Measurements from ENCODE around the gene CCDC137.

The CCDC137 gene

GRCh38 chr17:81683584-81684441, 17.3 kb downstream of the CCDC137 start, which contains the start of the genes ARL16 and HGS:
TSS of gene ARL16 (minus strand) at chr17:81683797. CDS start at chr17:81683753, 44 bp downstream.
TSS of gene HGS (plus strand) at chr17:81684011. CDS start at chr17:81684067, 56 bp downstream.
- peak; percentile 98 for DNase-seq

GRCh38 chr17:81684442-81684911, 17.9 kb downstream of the CCDC137 start:
- DNase-seq = no peak

GRCh38 chr17:81685108-81685507, 18.6 kb downstream of the CCDC137 start:
- no peak for DNase-seq

- DNase-seq = no peak
Measured at GRCh38 chr17:81686614-81687013, 20.1 kb downstream of the CCDC137 start.

- DNase-seq = peak; percentile 96
Measured at GRCh38 chr17:81687770-81688541, 21.4 kb downstream of the CCDC137 start.

DNA sequence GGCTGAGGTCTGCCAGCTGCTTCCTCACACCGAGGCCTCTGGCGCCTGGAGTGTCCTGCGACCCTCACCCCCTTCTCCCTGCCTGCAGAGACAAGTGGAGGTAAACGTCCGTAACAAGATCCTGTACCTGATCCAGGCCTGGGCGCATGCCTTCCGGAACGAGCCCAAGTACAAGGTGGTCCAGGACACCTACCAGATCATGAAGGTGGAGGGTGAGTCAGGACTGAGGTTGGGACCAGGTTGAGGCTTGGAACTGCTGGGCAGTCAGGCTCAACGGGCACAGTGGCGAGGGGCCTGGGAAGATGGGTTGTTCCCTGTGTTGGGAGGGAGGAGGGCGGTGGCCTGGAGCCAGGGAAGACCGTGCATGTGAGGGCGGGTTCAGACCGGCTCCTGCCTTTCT, 22.1 kb downstream of the CCDC137 start:
- no peak for DNase-seq

DNA sequence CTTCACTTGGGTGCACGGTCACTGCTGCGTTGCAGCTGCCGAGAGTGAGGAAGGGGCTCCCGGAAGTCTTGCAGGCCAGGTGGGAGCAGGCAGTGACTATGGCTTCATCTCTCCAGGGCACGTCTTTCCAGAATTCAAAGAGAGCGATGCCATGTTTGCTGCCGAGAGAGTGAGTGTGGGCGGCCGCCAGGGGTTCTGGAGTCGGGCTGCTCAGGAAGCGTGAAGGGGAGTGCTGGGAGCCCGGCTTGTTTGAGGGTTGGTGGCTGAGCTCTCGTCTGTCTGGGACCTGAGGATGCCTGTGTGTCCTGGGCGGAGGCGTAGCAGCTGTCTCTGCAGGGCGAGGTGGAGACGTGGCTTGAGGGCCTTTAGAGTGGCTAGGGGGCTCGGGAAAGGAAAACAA, 23.5 kb downstream of the CCDC137 start:
- DNase-seq = no peak

DNA sequence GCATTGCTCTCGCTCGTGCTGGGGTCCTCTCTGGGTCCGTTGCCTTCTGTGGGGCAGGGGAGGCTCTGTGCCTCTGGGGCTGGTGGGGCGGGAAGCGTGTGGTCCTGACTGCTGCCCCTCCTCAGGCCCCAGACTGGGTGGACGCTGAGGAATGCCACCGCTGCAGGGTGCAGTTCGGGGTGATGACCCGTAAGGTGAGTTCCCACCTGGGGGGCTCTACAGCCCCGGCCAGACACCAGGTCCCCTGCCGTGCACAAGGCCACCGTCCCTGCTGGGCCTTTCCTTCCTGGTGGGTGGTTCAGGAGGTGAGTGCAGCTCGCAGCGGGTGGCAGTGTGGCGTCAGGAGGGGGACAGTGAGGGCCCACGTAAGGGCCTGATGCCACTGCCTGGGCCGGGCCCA, 24.0 kb downstream of the CCDC137 start:
- no peak for DNase-seq

DNA sequence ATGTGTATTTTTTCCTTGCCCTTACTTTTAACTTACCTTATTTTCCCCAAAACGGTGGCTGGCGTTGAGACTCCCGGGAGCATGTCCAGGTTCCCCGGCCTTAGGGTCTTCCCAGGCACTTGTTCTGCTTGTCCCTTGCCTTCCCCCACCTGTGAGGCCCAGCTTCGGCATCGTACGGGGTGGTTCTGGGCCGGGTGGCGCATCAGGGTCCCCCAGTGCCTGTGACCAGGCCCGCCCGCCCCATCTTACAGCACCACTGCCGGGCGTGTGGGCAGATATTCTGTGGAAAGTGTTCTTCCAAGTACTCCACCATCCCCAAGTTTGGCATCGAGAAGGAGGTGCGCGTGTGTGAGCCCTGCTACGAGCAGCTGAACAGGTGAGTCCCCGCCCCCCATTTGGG, 24.7 kb downstream of the CCDC137 start:
- DNase-seq = no peak

- no peak for DNase-seq
Measured at GRCh38 chr17:81691608-81692007, 25.1 kb downstream of the CCDC137 start.

DNA sequence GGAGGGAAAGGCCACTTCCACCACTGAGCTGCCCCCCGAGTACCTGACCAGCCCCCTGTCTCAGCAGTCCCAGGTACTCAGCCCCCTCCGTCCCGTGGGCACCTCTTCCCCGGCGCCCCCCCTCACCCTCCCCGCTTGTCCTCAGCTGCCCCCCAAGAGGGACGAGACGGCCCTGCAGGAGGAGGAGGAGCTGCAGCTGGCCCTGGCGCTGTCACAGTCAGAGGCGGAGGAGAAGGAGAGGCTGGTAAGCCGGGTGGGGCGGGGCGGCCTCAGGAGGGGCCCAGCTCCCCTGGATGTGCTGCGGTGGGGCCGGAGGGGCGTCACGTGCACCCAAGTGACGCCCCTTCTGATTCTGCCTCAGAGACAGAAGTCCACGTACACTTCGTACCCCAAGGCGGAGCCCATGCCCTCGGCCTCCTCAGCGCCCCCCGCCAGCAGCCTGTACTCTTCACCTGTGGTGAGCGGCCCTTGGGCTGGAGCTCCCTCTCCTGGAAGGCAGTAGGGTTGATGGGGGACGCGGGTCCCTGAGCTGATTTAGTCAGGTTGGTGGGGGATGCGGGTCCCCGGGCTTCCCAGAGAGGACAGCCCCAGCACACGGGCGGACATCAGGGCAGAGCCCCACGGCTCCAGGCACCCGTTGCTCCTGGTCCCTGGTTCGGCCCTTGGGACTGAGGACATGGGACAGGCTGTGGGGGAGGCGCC, 27.1 kb downstream of the CCDC137 start:
- no peak for DNase-seq

- DNase-seq = no peak
Measured at GRCh38 chr17:81694810-81695209, 28.3 kb downstream of the CCDC137 start.

DNA sequence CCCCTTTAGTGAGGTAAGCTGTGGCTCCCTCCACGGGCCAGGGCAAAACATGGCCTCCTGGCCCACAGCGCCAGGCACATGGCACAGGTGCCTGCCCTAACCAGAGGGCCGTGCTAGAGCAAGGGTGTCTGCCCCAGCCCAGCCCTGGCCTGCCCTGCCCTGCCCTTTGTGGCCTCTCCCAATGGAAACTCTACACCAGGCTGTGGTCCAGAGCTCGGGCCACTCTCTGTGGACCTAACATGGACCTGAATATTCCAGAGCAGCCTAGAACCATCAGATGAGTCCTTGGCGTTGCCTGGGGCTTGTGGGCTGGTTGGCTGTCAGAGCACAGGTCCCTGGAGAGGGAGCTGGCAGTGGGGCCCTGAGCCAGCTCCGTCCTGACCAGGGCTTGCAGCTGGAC, 28.7 kb downstream of the CCDC137 start:
- no peak for DNase-seq

DNA sequence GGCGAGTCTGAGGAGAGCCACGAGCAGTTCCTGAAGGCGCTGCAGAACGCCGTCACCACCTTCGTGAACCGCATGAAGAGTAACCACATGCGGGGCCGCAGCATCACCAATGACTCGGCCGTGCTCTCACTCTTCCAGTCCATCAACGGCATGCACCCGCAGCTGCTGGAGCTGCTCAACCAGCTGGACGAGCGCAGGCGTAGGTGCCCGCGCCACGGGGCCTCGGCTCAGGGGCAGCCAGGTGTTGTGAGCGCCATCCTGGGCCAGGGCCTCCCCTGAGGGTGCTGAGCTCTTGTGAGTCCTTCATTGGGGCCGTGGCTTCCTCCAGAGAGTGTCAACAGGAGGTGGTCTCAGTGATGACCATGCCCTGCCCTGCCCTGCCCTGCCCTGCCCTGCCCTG, 29.3 kb downstream of the CCDC137 start:
- DNase-seq = no peak

DNA sequence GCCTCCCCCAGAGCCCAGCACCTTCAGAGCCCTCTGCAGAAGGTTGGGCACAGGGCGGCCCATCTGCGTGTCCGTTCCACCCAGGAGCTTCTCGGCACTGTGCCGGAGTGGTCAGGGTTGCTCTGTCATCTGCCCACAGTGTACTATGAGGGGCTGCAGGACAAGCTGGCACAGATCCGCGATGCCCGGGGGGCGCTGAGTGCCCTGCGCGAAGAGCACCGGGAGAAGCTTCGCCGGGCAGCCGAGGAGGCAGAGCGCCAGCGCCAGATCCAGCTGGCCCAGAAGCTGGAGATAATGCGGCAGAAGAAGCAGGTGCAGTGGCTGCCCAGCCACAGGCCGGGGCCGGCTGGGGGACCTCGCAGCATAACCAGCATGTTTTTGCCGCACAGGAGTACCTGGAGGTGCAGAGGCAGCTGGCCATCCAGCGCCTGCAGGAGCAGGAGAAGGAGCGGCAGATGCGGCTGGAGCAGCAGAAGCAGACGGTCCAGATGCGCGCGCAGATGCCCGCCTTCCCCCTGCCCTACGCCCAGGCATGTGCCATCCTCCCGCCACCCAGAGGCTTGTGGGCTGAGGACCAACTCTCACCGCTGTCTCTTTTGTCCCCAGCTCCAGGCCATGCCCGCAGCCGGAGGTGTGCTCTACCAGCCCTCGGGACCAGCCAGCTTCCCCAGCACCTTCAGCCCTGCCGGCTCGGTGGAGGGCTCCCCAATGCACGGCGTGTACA, 29.8 kb downstream of the CCDC137 start:
- no peak for DNase-seq

DNA sequence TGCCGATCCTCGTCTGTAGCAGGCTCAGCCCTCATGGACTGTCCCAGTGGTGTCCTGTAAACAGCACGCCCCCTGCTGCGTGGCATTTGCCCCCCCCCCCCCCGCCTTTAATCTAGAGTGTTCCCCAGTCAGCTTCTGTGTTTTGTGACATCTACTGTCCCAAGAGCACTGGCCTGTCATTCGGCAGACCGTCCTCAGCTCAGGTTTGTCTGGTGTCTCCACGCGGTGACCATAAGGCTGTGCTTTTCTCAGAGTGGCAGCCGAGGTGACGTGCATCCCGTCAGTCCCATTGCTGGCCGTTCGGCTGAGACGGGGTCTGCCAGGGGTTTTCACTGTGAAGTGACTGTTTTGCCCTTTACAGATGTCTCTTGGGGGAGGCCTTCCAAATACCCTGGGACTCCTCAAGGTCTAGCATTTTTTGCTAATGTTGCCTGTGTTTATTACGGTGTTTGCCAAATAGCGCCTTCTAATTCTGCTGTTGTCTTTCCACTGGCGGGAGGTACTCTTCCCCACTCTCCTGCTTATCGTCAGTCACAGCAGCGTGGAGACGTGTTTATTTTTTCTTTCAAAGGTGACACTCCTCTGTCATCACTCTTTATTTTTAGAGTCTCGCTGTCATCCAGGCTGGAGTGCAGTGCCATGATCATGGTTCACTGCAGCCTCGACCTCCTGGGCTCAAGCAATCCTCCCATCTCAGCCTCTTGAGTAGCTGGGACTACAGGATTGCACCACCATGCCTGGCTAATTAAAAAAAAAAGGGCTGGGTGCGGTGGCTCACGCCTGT, 30.9 kb downstream of the CCDC137 start:
- no peak for DNase-seq

DNA sequence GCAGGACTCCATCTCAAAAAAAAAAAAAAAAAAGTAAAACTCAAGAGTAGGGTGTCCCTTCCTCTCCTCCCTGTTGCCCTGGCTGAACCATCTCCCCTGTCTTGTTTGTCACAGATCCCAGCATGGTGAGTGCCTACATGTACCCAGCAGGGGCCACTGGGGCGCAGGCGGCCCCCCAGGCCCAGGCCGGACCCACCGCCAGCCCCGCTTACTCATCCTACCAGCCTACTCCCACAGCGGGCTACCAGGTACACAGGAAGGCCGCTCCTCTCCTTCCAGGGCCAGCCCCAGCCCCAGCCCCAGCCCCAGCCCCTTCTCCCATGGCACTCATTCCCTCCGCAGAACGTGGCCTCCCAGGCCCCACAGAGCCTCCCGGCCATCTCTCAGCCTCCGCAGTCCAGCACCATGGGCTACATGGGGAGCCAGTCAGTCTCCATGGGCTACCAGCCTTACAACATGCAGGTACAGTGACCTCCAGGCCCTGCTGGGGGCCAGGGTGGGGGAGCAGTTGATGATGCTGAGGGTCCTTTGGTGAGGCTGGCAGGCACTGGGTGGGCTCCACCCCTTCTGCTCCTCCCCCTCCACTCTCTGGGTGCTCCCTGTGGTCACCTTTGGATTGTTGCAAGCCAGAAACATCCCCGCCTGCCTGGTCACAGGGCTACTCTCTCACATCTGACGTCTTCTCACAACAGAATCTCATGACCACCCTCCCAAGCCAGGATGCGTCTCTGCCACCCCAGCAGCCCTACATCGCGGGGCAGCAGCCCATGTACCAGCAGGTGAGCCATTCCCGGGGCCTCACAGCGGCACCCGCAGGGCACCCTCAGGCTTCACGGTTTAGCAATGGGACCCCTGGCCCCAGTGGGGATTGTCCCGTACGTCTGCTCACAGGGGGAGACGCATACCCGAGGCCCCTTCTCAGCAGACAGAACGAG, 34.1 kb downstream of the CCDC137 start:
- DNase-seq = no peak

- DNase-seq = no peak
Measured at GRCh38 chr17:81701288-81702071, 34.9 kb downstream of the CCDC137 start.

- peak; percentile 90 for DNase-seq
Measured at GRCh38 chr17:81702934-81703746, 36.6 kb downstream of the CCDC137 start, which contains the start of gene MRPL12. TSS of gene MRPL12 (plus strand) at chr17:81703367. CDS start at chr17:81703502, 135 bp downstream.
